Right cardiac atrium (tissue), 5 donors: ENCODE results near the gene F13A1. TPM values are rescaled to one million over a fixed set of nuclear protein-coding genes. Genes with fewer than 3 reads are reported as not detected.

Source experiments
- ATAC-seq, 2 donors: fragments of 200-7000 bp; cut with Tn5 transposase; one replicate each; pipeline versions ENCODE4 v1.8.0 to v1.9.1; 2020; ENCODE audit warnings: moderate library complexity in 2 of 2, mild to moderate bottlenecking in 1 of 2
- DNase-seq, 3 donors: peaks; one replicate each; pipeline ENCODE4 v3.0.0-alpha.2; 2020
- H3K27ac ChIP-seq: one replicate; pipeline ENCODE4 v1.5.1; 2013; ENCODE audit warnings: mild to moderate bottlenecking, low read length, control low read depth, moderate library complexity
- H3K27me3 ChIP-seq: one replicate; pipeline ENCODE4 v1.6.1; 2013; ENCODE audit not compliant: control insufficient read depth, insufficient read depth
- H3K4me1 ChIP-seq: one replicate; pipeline ENCODE4 v1.6.1; 2013; ENCODE audit warnings: low read length; ENCODE audit not compliant: control insufficient read depth, insufficient read depth
- H3K4me3 ChIP-seq: one replicate; pipeline ENCODE4 v1.5.1; 2013; ENCODE audit warnings: low read length, control low read depth
- H3K9me3 ChIP-seq: one replicate; pipeline ENCODE4 v1.6.1; 2013; ENCODE audit warnings: low read length; ENCODE audit not compliant: control insufficient read depth
- WGBS: extraction: QIAGEN DNeasy Blood & Tissue Kit; methylation state at CpG from one replicate; pipeline ENCODE4 v1.1.7; 2013; 5-methylcytosine and 5-hydroxymethylcytosine counted together
- intact Hi-C, 4 donors: fragments of 100-400 bp; cut with DNase I; formaldehyde crosslinking; loops; one replicate each; pipeline versions ENCODE4 v1.11.0 to v1.14.0; 2022 to 2023
- polyA plus RNA-seq: library from polyadenylated mRNA; stranded (reverse); fragments of 200-250 nt; gene quantifications from one replicate; pipeline ENCODE4 v1.2.3, GENCODE V29; 2013
- total RNA-seq, 4 donors: library from RNA; stranded (reverse); fragmentation: NEBNext Ultra II Directional; extraction: Animal tissue kit (Norgen Biotek cat#: 25700); gene quantifications; one replicate each; pipeline ENCODE4 v1.2.1, GENCODE V29; 2021
- donor health status: healthy with polysubstance abuse.
- donor health status: DM: no; HTN: yes; CAD: no.
- donor health status: DM: no; HTN: no; CAD: no.
- donor health status: DM: no; HTN: yes; CAD: no; lungs with severe emphysema.
- donor health status: DM: yes; HTN: yes; CAD: no.

The F13A1 gene
- total and polyA plus RNA-seq, 5 donors: 9.4 to 140 (median 80.1) TPM

- intact Hi-C loops: no loop called here
These were observed 75.8 kb downstream of the F13A1 start for GRCh38 chr6:6244624-6245023.

GRCh38 chr6:6243846-6244245 lies 76.6 kb downstream of the F13A1 start:
- ATAC-seq (no peak), DNase-seq (peak in 1 of 3 donors; percentile 19)
- 83% methylated on average over 7 of the region's 7 CpGs for WGBS
- Histone ChIP-seq H3K4me3 (no peak overlapping the region), H3K9me3 (no peaks in the 10 kb centered on the region), H3K27me3 (no peaks in the 10 kb centered on the region), H3K27ac (no peak overlapping the region), H3K4me1 (no peaks in the 10 kb centered on the region)
- intact Hi-C loops: no loop called here

More at GRCh38 chr6:6244624-6245023, 75.8 kb downstream of the F13A1 start:
- DNase-seq (no peak), ATAC-seq (no peak)
- Histone ChIP-seq H3K27me3 (no peaks in the 10 kb centered on the region), H3K9me3 (no peaks in the 10 kb centered on the region), H3K27ac (no peak overlapping the region), H3K4me1 (no peaks in the 10 kb centered on the region), H3K4me3 (no peak overlapping the region)
- 86% methylated on average over 5 of the region's 5 CpGs for WGBS

DNA sequence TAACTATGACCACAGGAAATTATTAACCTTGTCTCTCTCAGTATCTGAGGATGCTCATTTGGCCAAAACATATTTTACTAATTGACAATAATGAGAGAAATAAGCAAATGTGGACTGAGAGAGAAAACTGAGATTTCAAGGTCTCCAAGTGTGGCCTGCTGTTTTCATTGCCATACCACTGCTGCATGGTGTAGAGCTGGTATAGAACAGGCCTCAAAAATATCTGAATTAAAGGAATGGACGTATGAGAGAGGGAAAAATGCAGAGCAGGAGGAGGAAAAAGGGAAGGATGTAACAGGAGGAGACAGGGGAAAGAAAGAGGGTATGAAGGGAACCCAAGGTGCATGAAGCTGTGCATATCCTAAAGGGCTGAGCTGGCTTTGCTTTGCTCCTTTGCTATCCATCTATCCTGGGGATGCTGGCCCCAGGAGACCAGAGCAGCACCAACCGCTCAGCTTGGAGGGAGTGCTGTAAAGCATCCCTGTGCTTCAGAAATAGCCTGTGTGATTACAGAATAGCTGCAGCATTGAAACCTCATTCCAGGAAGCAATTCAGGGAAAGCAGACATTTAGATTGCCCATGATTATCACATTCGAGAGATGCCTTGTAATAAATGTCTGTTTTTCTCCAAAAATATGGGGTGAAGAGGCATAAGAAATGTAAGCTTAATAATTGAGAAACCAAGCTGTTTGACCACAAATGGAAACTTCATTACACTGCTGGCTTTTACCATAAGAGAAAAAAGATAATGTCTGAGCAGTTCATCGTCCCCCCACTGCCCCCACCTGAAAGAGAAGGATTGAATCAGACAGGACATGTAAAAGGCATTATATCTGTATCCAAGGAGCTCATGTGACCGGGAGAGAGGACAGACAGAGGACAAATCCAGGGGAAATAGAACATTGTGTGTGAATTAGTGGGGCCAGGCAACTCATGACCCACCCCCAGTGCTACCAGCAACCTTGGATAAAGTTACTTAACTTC lies 80.6 kb downstream of the F13A1 start:
- no peaks in the 10 kb centered on the region for H3K4me1 ChIP-seq
- 63% methylated on average over 5 of the region's 5 CpGs for whole genome bisulfite sequencing
- intact Hi-C loops: no loop called here
- H3K27me3 ChIP-seq: no peaks in the 10 kb centered on the region
- ATAC-seq (no peak), DNase-seq (no peak)
- H3K4me3 ChIP-seq: no peak overlapping the region
- H3K9me3 ChIP-seq: no peaks in the 10 kb centered on the region
- no peak overlapping the region for H3K27ac ChIP-seq

- WGBS: 64% methylated on average over 6 of the region's 6 CpGs
- H3K4me1 ChIP-seq: no peaks in the 10 kb centered on the region
- intact Hi-C loops: no loop called here
- ATAC-seq: no peak
- H3K27me3 ChIP-seq: no peaks in the 10 kb centered on the region
- no peaks in the 10 kb centered on the region for H3K9me3 ChIP-seq
- H3K4me3 ChIP-seq: no peak overlapping the region
- no peak overlapping the region for H3K27ac ChIP-seq
- DNase-seq: no peak
These were observed 83.6 kb downstream of the F13A1 start for GRCh38 chr6:6236730-6237469.

DNA sequence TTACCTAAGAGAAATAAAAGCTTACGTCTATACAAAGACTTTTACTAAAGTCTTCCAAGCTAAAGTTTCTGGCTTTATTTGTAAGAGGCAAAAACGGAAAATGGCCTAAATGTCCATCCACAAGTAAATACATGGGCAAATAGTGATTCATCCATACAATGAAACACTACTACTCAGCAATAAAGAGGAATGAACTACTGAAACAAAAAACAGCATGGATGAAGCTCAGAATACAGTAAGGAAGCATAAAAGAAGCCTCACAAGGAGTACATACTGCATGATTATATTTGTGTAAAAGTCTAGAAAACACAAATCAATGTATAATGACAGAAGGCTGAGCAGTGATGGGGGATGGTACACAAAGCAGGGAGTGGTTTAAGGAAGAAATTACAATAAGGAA lies 84.7 kb downstream of the F13A1 start:
- Histone ChIP-seq H3K4me3 (no peak overlapping the region), H3K27me3 (no peaks in the 10 kb centered on the region), H3K4me1 (no peaks in the 10 kb centered on the region), H3K9me3 (no peaks in the 10 kb centered on the region), H3K27ac (no peak overlapping the region)
- DNase-seq (no peak), ATAC-seq (no peak)
- WGBS: 80% methylated on average over 2 of the region's 2 CpGs
- intact Hi-C loops: no loop called here

- no peaks in the 10 kb centered on the region for H3K4me1 ChIP-seq
- no peak overlapping the region for H3K27ac ChIP-seq
- intact Hi-C loops: no loop called here
- ATAC-seq (no peak), DNase-seq (no peak)
- no peaks in the 10 kb centered on the region for H3K27me3 ChIP-seq
- H3K9me3 ChIP-seq: no peaks in the 10 kb centered on the region
- no peak overlapping the region for H3K4me3 ChIP-seq
- 77% methylated on average over 1 of the region's 1 CpG for WGBS
These were observed 85.5 kb downstream of the F13A1 start for GRCh38 chr6:6234963-6235362.

DNA sequence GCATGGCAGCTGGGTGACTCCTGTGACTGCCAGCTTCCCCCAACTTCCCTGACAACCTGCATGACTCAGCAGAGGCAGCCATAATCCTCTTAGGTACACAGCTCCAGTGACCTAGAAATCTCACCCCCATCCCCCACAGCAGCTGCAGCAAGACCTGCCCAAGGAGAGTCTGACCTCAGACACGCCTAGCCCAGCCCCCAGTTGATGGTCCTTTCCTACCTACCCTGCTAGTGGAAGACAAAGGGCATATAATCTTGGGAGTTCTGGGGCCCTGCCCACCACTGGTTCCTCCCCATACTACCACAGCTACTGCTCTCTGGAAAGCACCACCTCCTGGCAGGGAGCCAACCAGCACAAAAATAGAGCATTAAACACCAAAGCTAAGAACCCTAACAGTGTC lies 90.2 kb downstream of the F13A1 start:
- Histone ChIP-seq H3K27ac (no peak overlapping the region), H3K4me1 (no peaks in the 10 kb centered on the region), H3K27me3 (no peaks in the 10 kb centered on the region), H3K4me3 (no peak overlapping the region), H3K9me3 (no peaks in the 10 kb centered on the region)
- DNase-seq (peak in 1 of 3 donors; percentile 24), ATAC-seq (no peak)
- WGBS: 61% methylated on average over 1 of the region's 1 CpG
- intact Hi-C loops: no loop called here

DNA sequence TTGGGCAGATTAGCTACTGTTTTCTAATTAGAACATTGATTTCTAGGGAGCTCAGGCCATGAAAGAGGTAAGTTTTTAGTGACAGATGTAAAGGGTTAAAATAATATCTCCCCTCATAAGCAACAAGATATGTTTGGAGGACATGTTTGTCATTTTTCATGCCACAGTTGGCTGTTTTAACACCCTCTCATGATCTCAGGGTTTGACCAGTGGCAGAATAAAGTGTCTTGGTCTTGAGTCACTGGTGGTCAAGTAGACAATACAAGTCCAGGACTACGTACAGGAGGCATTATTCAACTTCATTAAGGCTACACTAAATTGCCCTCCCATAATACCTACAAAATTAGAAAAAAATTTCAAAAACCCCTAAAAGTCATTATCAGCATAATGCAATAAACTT lies 92.6 kb downstream of the F13A1 start:
- no peak for ATAC-seq
- H3K27ac ChIP-seq: no peak overlapping the region
- H3K27me3 ChIP-seq: no peaks in the 10 kb centered on the region
- WGBS: 72% methylated on average over 1 of the region's 1 CpG
- DNase-seq: no peak
- H3K9me3 ChIP-seq: no peaks in the 10 kb centered on the region
- H3K4me1 ChIP-seq: no peaks in the 10 kb centered on the region
- intact Hi-C loops: no loop called here
- no peak overlapping the region for H3K4me3 ChIP-seq

DNA sequence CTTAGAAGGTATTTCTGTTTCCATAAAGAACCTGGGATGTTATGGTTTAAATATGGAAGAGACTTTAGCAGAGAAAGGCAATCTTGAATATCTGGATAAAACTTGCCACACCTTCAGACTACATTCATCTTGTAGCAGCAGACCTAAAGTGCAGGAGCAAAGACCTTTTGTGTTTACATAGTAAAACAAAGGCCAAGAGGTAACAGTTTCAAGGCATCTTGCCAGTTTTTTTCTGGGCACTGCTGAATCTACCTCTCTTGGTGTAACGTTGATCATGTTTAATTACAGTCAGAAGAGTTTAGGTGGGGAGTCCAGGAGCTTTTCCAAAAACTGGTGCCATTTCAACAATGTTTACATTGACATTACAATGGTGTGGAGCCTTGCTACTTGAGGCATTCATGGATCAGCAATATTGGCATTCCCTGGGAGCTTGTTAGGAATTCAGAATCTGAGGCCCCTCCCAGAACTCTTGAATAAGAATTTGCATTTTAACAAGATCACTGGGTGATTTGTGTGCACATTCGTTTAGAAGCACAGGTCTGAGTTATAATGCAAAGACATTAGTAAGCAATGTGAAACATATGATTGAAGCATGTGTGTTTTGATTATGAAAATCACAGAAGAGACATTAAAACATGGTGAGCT lies 94.5 kb downstream of the F13A1 start:
- no peak for ATAC-seq
- intact Hi-C loops: no loop called here
- Histone ChIP-seq H3K4me3 (no peak overlapping the region), H3K27ac (no peak overlapping the region), H3K27me3 (no peaks in the 10 kb centered on the region), H3K4me1 (no peaks in the 10 kb centered on the region), H3K9me3 (no peaks in the 10 kb centered on the region)
- DNase-seq: no peak
- WGBS: 37% methylated on average over 2 of the region's 2 CpGs

- Histone ChIP-seq H3K4me3 (no peak overlapping the region), H3K9me3 (no peaks in the 10 kb centered on the region), H3K27me3 (no peaks in the 10 kb centered on the region), H3K4me1 (no peaks in the 10 kb centered on the region), H3K27ac (no peak overlapping the region)
- intact Hi-C loops: no loop called here
- 91% methylated on average over 6 of the region's 6 CpGs for WGBS
- DNase-seq (no peak), ATAC-seq (no peak)
These were observed 95.5 kb downstream of the F13A1 start for GRCh38 chr6:6224933-6225486.
